ENCODE measurements around the gene DMXL1.

The DMXL1 gene

GRCh38 chr5:119282628-119283027 is 211.7 kb downstream of the DMXL1 start:
- ATAC-seq = no peak
- TF ChIP-seq CSDC2 (CRISPR knock-in tag; IDR thresholded peaks at IDR 0.05) (no peak), ZNF70 (CRISPR knock-in tag; IDR thresholded peaks at IDR 0.05) (no peak), ZC3H10 (CRISPR knock-in tag; IDR thresholded peaks at IDR 0.05) (no peak), ZNF8 (CRISPR knock-in tag; IDR thresholded peaks at IDR 0.05) (no peak)

DNA sequence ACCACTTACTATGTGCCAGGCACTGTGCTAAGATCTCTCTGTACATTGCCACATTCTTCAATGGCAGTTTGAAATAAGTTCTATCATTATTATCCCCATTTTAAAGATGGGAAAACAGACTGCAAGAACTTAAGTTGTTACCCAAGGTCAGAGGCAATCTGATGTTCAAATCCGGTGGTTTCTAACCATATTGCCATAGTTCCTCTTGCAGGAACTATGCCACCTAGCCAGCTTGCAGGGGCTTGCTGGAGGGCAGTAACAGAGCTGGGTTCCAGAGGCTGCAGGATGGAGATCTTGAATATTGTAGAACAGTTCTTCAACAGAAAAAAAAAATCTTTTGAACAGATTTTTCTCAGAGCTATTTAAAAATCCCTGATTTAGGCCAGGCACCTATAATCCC is 213.1 kb downstream of the DMXL1 start:
- TF ChIP-seq ZFP30 (CRISPR knock-in tag; IDR thresholded peaks at IDR 0.05) (no peak), TSHZ2 (CRISPR knock-in tag; IDR thresholded peaks at IDR 0.05) (no peak), ZNF8 (CRISPR knock-in tag; IDR thresholded peaks at IDR 0.05) (no peak), ZNF70 (CRISPR knock-in tag; IDR thresholded peaks at IDR 0.05) (no peak), ARNTL (CRISPR knock-in tag; IDR thresholded peaks at IDR 0.05; ENCODE audit: borderline replicate concordance, low read depth) (no peak), ZC3H10 (CRISPR knock-in tag; IDR thresholded peaks at IDR 0.05) (no peak), GLIS3 (CRISPR knock-in tag; IDR thresholded peaks at IDR 0.05) (no peak), TOX (CRISPR knock-in tag; IDR thresholded peaks at IDR 0.05; ENCODE audit: borderline replicate concordance) (no peak), ZFP3 (CRISPR knock-in tag; IDR thresholded peaks at IDR 0.05) (no peak), ESRRG (CRISPR knock-in tag; IDR thresholded peaks at IDR 0.05) (no peak)
- TF ChIP-seq, protein P1, sequence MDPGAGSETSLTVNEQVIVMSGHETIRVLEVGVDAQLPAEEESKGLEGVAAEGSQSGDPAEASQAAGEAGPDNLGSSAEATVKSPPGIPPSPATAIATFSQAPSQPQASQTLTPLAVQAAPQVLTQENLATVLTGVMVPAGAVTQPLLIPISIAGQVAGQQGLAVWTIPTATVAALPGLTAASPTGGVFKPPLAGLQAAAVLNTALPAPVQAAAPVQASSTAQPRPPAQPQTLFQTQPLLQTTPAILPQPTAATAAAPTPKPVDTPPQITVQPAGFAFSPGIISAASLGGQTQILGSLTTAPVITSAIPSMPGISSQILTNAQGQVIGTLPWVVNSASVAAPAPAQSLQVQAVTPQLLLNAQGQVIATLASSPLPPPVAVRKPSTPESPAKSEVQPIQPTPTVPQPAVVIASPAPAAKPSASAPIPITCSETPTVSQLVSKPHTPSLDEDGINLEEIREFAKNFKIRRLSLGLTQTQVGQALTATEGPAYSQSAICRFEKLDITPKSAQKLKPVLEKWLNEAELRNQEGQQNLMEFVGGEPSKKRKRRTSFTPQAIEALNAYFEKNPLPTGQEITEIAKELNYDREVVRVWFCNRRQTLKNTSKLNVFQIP (CRISPR knock-in tag; IDR thresholded peaks at IDR 0.05; ENCODE audit: borderline replicate concordance, low read depth) = no peak
- ATAC-seq = no peak

DNA sequence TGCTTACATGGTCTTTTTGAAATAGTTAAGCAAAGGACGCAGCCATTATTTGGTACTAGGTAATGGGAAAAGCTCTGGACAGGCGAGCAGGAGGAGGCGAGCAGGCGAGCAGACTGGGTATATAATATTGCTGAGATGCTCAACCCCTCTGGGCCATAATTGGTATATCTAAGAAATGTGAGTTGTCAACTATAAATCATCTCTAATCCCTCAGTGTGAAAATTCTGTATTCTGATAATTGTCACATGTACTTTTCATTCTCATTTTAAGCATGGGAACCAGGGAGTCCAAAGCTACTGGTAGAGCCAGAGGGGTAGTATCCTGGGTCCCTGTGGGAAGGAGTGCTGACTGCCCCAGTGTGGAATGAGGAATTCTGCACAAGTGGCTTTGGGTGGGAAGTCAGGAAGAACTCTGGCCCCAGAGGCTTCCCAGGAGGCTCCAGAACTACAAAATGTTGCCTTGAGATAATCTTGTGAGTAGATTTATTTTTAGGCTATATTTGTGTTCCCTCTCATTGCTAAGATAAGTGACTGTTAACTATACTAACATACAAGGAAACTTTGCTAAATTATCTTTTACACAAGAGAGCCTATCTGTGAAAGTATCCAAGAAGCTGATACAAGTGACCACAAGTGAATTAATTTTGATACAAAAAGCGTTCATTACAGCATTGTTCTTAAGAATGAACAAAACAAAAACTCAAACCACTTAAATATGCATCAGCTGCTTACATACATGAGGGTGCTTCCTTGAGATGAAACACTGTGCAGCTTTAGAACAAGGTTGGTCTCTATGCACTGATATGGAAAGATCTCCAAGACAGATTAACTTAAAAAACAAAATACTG is 214.4 kb downstream of the DMXL1 start:
- TF ChIP-seq ZFP3 (CRISPR knock-in tag; IDR thresholded peaks at IDR 0.05) (no peak), CSDC2 (CRISPR knock-in tag; IDR thresholded peaks at IDR 0.05) (no peak), ZNF70 (CRISPR knock-in tag; IDR thresholded peaks at IDR 0.05) (no peak), ISL1 (CRISPR knock-in tag; IDR thresholded peaks at IDR 0.05) (no peak), GLIS3 (CRISPR knock-in tag; IDR thresholded peaks at IDR 0.05) (no peak), PPARA (CRISPR knock-in tag; IDR thresholded peaks at IDR 0.05; ENCODE audit: borderline replicate concordance) (no peak), ZFP30 (CRISPR knock-in tag; IDR thresholded peaks at IDR 0.05) (no peak), ZNF8 (CRISPR knock-in tag; IDR thresholded peaks at IDR 0.05) (no peak)
- TF ChIP-seq, protein P2, sequence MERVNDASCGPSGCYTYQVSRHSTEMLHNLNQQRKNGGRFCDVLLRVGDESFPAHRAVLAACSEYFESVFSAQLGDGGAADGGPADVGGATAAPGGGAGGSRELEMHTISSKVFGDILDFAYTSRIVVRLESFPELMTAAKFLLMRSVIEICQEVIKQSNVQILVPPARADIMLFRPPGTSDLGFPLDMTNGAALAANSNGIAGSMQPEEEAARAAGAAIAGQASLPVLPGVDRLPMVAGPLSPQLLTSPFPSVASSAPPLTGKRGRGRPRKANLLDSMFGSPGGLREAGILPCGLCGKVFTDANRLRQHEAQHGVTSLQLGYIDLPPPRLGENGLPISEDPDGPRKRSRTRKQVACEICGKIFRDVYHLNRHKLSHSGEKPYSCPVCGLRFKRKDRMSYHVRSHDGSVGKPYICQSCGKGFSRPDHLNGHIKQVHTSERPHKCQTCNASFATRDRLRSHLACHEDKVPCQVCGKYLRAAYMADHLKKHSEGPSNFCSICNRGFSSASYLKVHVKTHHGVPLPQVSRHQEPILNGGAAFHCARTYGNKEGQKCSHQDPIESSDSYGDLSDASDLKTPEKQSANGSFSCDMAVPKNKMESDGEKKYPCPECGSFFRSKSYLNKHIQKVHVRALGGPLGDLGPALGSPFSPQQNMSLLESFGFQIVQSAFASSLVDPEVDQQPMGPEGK (CRISPR knock-in tag; IDR thresholded peaks at IDR 0.05; ENCODE audit: borderline replicate concordance) = no peak
- ATAC-seq = no peak

- peak; percentile 34 for ATAC-seq
- no peak for TF ChIP-seq TOX (CRISPR knock-in tag; IDR thresholded peaks at IDR 0.05; ENCODE audit: borderline replicate concordance)
- no peak for TF ChIP-seq ISL1 (CRISPR knock-in tag; IDR thresholded peaks at IDR 0.05)
- TF ChIP-seq, protein P1 (CRISPR knock-in tag; IDR thresholded peaks at IDR 0.05; ENCODE audit: borderline replicate concordance, low read depth) = no peak
- no peak for TF ChIP-seq SNAI2 (CRISPR knock-in tag; IDR thresholded peaks at IDR 0.05)
- no peak for TF ChIP-seq TSHZ2 (CRISPR knock-in tag; IDR thresholded peaks at IDR 0.05)
Measured at GRCh38 chr5:119286511-119287488, 215.9 kb downstream of the DMXL1 start.
